GM06990 (cell line): Measurements from ENCODE around the gene ARHGEF16.

ENCODE experiments used
- DNase-seq: peaks from one replicate; pipeline ENCODE4 v3.0.0-alpha.2; 2011; ENCODE audit not compliant: insufficient read length; ENCODE audit errors: extremely low read depth
- H3K27me3 ChIP-seq: replicated peaks from 2 replicates; pipeline ENCODE4 v1.6.0; 2011; ENCODE audit warnings: low read length; ENCODE audit not compliant: control insufficient read depth, insufficient read depth
- H3K36me3 ChIP-seq: 2 replicates; pipeline ENCODE4 v1.5.1; 2011; ENCODE audit warnings: low read length; ENCODE audit not compliant: control insufficient read depth, insufficient read depth
- H3K4me3 ChIP-seq: replicated peaks from 2 replicates; pipeline ENCODE4 v1.5.1; 2011; ENCODE audit warnings: low read depth, mild to moderate bottlenecking, control low read depth, low read length
- TF ChIP-seq, protein P1 (sequence below): IDR thresholded peaks from 2 replicates; pipeline ENCODE4 v1.5.1; 2011; ENCODE audit warnings: low read length, control low read depth, mild to moderate bottlenecking, inconsistent platforms; ENCODE audit not compliant: insufficient read depth, poor library complexity, severe bottlenecking

ARHGEF16 gene

DNA sequence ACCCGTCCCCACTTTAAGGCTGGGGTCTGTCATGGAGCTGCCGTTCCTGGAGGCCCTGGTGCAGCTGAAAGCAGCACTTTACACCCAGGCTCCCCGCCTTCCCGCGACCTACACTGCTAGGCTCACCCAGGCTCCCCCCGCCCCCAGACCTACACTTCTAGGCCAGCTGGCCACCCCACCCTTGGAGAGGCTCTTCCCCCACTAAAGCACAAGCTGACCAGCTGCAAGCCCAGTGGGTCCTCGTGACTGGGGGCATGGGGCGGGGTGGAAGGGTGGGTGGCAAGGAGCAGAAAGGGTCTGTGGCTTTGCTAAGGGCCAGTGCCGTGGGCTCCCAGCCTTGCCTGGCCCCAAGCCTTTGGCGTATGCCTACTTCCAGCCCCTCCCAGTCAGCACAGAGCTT lies 9.7 kb upstream of the ARHGEF16 start:
- H3K36me3 ChIP-seq = no peaks in the 10 kb centered on the region
- no peaks in the 10 kb centered on the region; the same call in none of the 2 replicates for H3K27me3 ChIP-seq
- no peak for DNase-seq
- no peak overlapping the region for H3K4me3 ChIP-seq
- TF ChIP-seq, protein P1, sequence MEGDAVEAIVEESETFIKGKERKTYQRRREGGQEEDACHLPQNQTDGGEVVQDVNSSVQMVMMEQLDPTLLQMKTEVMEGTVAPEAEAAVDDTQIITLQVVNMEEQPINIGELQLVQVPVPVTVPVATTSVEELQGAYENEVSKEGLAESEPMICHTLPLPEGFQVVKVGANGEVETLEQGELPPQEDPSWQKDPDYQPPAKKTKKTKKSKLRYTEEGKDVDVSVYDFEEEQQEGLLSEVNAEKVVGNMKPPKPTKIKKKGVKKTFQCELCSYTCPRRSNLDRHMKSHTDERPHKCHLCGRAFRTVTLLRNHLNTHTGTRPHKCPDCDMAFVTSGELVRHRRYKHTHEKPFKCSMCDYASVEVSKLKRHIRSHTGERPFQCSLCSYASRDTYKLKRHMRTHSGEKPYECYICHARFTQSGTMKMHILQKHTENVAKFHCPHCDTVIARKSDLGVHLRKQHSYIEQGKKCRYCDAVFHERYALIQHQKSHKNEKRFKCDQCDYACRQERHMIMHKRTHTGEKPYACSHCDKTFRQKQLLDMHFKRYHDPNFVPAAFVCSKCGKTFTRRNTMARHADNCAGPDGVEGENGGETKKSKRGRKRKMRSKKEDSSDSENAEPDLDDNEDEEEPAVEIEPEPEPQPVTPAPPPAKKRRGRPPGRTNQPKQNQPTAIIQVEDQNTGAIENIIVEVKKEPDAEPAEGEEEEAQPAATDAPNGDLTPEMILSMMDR = no peak

DNA sequence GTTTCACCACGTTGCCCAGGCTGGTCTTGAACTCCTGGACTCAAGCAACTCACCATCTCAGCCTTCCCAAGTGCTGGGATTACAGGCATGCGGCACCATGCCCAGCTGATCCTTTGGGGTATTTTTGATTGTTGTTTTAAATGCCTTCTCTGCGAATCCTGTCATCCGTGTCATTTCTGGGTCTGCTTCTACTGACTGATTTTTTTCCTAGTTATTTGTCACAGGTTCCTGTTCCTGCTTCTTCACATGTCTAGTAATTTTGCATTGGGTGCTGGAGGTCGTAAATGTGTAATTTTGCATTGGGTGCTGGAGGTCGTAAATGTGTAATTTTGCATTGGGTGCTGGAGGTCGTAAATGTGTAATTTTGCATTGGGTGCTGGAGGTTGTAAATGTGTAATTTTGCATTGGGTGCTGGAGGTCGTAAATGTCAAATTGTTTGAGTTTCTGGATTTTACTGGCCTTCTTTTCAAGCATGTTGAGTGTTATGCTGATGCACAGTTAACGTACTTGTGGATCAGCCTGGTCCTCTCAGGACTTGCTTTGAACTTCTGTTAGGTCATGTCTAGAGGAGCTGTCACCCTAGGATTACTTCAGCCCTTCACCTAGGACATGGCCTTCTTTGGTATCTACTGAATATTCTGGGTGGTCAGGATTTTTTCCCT lies 4.1 kb upstream of the ARHGEF16 start:
- TF ChIP-seq, protein P1 = no peak
- Histone ChIP-seq H3K4me3 (no peak overlapping the region), H3K36me3 (no peaks in the 10 kb centered on the region), H3K27me3 (peaks cover 3% of the 10 kb centered on the region; the same call in 1 of the 2 replicates)
- no peak for DNase-seq

DNA sequence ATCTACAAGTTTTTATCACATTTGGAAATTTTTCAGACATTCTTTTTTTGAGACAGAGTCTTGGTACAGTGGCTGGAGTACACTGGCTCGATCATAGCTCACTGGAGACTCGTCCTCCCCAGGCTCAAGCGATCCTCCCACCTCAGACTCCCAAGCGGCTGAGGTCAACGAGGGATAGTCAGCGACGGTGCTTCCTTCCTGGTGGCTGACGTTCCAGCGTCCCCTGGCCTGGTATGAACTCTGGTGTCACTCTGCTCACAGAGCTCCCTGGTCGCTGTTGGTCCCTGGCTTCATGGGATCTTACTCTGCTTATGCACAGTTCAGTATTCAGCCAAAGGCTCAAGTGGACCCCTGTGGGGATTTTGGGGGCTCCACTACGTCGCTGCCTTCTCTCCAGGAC lies 3.5 kb upstream of the ARHGEF16 start:
- DNase-seq = no peak
- Histone ChIP-seq H3K4me3 (no peak overlapping the region), H3K36me3 (no peaks in the 10 kb centered on the region), H3K27me3 (peaks cover 3% of the 10 kb centered on the region; the same call in 1 of the 2 replicates)
- TF ChIP-seq, protein P1 = no peak

DNA sequence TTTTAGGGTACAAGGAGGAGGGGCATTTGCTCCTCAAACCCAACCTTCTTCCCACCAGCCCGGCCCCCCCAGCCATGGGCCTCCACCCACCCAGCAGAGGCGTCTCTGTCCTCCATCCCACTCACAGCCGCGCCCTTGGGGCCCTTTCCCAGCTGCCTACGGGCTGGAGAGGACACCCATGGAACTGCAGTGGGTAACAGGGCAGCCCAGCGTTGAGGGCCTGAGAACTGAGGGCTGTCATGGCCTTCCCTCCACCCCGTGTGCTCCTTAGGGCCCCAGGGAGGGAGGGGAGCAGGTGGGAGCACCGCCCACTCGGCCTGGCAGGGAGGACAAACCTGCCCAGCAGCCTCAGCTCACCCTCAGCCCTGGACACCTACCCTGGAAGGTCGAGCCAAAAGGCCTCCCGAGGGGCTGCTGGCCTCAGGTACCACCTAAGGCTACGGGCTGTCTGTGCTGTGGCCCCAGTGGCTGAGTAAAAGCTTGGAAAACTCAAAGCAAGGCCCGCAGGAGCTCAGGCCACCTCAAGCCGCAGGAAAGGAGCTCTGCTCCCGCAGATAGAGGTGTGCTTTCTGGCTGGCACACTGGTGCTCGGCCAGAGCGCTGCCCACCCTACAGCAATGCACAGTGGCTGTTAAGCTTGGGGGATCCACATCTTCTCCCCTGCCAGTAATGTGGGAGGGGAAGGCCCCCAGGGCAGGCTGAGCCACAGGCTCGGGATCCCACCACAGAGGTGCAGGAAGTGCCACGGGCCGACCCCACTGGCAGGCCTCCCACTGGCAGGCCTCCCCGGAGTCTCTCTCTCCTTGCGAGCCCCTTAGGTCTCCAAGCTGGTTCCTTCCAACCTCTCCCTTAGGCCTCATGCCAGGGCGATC lies 2.2 kb upstream of the ARHGEF16 start:
- H3K4me3 ChIP-seq = no peak overlapping the region
- DNase-seq = no peak
- peaks cover 3% of the 10 kb centered on the region; the same call in 1 of the 2 replicates for H3K27me3 ChIP-seq
- H3K36me3 ChIP-seq = no peaks in the 10 kb centered on the region
- TF ChIP-seq, protein P1 = no peak

DNA sequence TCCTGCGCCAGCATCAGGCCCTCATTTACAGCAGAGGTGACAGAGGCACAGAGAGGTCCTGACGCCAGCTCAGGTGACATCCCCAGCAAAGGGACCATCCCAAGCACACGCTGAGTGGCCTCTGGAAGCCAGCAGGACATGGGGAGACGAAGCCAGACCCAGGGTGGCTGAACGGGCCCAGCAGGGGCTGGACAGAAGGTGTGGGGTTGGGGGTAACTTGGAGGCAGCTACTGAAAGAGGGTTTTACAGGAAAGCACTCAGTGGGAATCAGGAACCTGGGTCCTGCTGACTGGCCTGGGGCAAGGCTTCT lies 1.6 kb upstream of the ARHGEF16 start:
- Histone ChIP-seq H3K4me3 (no peak overlapping the region), H3K27me3 (peaks cover 3% of the 10 kb centered on the region; the same call in 1 of the 2 replicates), H3K36me3 (no peaks in the 10 kb centered on the region)
- DNase-seq = no peak
- TF ChIP-seq, protein P1 = no peak
